ENCODE results near the gene ZFYVE1.
"Not testable (repeated sequence)": the region's sequence is repeated elsewhere in the genome, so short reads cannot be mapped to it uniquely, and the experiment has no call there.

ZFYVE1 gene

DNA sequence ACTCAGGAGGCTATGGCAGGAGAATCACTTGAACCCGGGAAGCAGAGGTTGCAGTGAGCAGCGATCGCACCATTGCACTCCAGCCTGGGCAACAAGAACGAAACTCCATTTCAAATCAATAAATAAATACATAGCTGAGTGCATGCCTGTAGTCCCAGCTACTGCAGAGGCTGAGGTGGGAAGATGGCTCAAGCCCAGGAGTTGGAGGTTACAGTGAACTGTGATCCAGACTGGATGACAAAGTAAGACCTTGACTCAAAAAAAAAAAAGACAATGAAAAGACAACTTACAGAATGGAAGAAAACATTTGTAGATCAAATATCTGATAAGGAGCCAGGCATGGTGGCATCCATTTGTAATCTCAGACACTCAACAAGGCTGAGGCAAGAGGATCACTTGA, 27.6 kb downstream of the ZFYVE1 start:
- DNase-seq, result no peak

GRCh38 chr14:72998252-72998903, 28.5 kb downstream of the ZFYVE1 start:
- no peak for DNase-seq

GRCh38 chr14:72996916-72997315, 30.0 kb downstream of the ZFYVE1 start:
- no peak for DNase-seq

- DNase-seq, result no peak
Observed at GRCh38 chr14:72990171-72990570, 36.7 kb downstream of the ZFYVE1 start.

- DNase-seq, result no peak
Observed at GRCh38 chr14:72986857-72987256, 40.0 kb downstream of the ZFYVE1 start.

DNA sequence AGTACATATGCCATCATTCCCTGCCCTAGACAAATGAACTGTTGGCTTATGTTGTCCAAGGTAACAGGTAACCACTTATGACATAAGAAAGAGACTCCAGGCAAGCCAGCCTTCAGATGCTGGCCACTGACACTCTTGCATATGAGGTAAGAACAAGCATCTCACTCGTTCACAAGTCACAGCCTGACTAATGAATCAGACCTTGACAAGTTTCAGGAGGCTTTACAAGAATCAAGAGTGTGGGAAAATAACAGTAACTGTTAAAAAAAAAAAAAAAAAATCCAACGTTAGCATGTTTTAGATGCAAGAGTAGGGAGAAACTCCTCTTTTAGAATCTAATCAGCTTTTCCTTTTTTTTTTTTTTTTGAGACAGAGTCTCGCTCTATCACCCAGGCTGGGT, 40.7 kb downstream of the ZFYVE1 start:
- no peak for DNase-seq

- no peak for DNase-seq
Observed at GRCh38 chr14:72982146-72982708, 44.7 kb downstream of the ZFYVE1 start.

DNA sequence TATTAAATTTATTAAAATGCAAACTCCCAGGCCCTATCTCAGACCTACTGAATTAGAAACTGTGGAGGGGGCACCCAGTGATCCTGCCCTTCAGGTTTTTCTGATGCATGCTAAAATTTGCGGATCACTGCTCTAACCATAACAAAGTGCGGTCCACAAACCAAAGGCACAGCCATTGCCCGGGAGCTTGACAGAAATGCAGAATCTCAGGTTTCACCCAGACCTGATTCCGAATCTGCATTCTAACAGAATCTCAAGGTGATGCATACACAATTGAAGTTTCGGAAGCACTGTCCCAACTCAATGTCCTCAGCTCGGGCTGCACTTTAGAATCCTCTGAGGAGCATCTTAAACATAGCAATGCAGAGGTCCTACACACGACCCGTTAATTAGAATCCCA, 46.0 kb downstream of the ZFYVE1 start:
- no peak for DNase-seq

- no peak for DNase-seq
Observed at GRCh38 chr14:72978856-72979255, 48.0 kb downstream of the ZFYVE1 start.

DNA sequence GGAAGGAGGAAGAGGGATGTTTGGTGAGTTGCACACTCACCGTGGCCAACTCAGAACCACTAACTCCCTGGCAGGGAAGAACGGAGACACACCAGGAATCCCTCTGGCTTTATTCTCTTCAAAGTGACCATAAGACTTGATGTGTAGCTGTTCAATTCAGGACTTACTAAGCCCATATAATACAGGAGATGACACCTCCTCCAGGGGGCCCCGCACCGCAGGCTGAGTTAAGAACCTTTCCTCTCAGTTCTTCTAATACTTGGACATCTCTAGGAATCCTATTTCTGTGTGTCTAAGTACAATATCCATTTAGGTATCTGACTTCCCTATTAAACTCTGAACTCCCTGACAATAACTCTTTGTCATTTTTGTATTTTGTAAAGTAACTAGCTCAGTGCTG, 51.1 kb downstream of the ZFYVE1 start:
- no peak for DNase-seq

- DNase-seq, result no peak
Observed at GRCh38 chr14:72974661-72975060, 52.2 kb downstream of the ZFYVE1 start.

DNA sequence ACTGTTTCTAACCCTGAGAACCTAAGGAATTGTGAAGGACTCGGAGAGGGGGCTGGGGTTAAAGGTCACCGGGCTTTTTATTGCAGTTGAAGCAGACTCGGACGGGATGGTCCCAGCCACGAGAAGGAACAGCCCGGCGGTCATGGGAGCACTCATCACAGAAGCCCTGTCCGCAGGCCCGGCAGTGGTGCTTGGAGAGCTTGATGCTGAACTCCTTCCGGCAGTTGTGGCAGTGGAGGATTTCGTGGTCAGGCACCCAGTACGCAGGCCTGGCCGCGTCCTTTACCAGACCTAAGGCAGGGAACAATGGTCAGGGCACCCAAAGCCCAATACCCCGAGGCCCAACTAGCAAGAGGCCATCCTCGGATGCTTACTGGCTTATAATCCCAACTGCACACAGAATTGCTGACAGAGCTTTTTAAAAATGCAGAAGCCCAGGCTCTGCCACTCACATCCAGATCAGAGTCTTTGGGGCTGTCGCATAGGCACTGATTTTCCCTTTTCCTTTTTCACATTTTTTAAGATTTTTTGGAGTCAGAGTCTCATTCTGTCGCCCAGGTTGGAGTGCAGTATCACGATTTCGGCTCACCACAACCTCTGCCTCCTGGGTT, 56.0 kb downstream of the ZFYVE1 start:
- DNase-seq, result no peak

- DNase-seq, result no peak
Observed at GRCh38 chr14:72970058-72970630, 56.8 kb downstream of the ZFYVE1 start.

- no peak for DNase-seq
Observed at GRCh38 chr14:72968316-72968715, 58.6 kb downstream of the ZFYVE1 start.

GRCh38 chr14:72966038-72966437, 60.9 kb downstream of the ZFYVE1 start:
- no peak for DNase-seq

DNA sequence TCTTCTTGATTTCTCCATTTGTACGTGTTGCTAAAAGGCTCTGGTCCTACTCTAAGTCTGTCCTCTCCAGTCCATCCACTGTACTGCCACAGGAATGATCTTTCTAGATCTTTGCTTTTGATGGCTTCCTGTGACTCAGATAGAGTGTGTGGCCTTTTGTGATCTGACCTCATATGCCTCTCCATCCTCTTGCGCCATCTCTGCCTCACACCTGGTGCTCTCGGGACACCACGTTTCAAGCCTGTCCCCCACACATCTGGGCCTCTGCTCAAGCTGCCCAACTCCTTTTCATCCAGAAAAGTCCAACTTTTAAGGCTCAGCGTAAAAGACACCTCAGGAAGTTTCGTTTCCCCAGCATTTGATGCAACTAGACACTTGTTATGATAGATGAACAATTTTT, 61.7 kb downstream of the ZFYVE1 start:
- DNase-seq, result no peak

DNA sequence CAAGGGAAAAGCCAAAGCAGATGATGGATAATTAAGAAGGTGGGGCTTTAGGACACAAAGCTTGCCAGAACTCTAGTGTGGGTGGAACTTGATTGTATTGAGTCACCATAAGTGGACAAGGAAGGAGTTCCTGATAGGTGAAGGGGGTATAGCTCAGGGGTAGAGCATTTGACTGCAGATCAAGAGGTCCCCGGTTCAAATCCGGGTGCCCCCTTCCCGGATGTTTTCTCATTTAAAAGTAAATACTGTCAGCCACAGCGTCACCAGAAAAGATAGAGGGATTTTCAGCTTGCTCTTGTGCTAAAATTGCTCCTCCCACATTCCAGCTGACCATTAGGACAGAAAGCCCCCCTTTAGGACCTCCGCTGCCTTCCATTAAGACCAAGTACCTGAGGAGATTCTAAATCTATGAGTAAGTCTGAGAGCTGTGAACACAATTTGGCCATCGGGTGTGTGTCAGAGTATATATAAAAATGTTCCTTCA, 64.0 kb downstream of the ZFYVE1 start:
- peak; percentile 73 for DNase-seq

DNA sequence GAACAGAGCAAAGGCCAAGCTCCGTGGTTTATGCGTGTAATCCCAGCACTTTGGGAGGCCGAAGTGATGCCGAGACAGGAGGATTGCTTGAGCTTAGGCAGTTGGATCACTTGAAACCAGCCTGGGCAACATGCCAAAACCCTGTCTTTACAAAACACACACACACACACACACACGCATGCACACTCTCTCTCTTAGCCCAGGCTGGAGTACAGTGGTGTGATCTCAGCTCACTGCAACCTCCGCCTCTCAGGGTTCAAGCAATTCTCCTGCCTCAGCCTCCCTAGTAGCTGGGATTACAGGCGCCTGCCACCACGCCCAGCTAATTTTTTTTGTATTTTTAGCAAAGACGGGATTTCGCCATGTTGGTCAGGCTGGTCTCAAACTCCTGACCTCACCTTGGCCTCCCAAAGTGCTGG, 64.6 kb downstream of the ZFYVE1 start:
- peak; percentile 90 for DNase-seq

DNA sequence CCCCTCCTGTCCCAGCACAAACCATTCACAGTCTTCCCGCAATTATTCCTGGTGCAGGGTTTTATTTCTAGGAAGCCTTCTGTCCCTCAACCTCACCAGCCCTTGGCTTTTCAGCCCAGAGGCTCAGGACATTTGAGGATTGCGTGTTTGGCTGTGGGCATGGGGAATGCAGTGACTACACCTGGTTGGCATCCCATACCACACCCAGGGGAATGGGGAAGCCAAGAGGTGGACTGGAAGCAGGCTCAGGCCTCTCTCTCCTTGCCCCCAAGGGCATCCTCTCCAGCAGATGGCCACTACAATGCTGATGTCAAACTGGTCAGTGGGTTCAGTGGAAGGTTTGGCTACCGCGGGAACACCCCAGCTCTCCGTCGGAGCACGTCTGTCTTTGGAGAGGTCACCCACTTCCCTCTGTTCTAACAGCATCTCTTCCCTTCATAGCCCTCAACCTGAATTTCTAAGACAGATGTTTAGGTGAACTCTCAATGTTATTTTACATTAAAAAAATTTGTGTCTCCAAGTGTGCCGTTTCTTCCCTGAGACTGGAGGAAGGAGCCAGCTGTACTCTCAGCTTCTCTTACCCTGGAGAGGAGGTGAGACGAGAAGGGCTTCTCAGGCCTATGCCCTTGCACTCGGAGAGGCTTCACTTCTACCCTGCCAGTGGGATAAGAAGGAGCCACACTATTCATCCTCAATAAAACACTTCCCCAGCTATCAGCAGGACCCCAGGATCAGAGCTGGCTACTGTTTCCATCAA, 65.1 kb downstream of the ZFYVE1 start:
- DNase-seq, result no peak

GRCh38 chr14:72961016-72961415, 65.9 kb downstream of the ZFYVE1 start:
- not testable (repeated sequence) for DNase-seq

GRCh38 chr14:72958548-72958947, 68.4 kb downstream of the ZFYVE1 start:
- DNase-seq, result no peak

GRCh38 chr14:72957213-72957612, 69.7 kb downstream of the ZFYVE1 start:
- DNase-seq, result no peak

DNA sequence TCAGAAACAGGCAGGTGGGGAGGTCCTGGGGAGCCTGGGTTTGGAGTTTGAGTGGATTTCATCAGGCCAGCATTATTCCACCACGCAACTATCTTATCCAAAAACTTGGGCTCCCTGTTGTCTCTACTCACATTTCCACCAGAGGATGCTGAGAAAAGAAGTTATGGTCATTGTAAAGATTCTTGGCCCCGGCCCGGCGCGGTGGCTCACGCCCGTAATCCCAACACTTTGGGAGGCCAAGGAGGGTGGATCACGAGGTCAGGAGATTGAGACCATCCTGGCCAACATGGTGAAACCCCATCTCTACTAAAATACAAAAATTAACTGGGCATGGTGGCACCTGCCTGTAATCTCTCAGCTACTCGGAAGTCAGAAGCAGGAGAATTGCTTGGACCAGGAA, 70.2 kb downstream of the ZFYVE1 start:
- DNase-seq, result not testable (repeated sequence)
